GM12878 (cell line): ENCODE data around the gene ASF1B. TPM values are rescaled to one million over a fixed set of nuclear protein-coding genes. Genes with fewer than 3 reads are reported as not detected.

Experiments
- ATAC-seq: fragments of 200-7000 bp; cut with Tn5 transposase; 3 replicates; pipeline ENCODE4 v1.9.1; 2020; ENCODE audit warnings: mild to moderate bottlenecking, moderate library complexity
- BruUV-seq: library from RNA; stranded (reverse); fragments of 400-500 nt; replicated peaks from 2 replicates; lab custom pipeline; 2021; lab: Mats Ljungman, UMichigan
- CTCF ChIA-PET: fragments of 300-600 bp; sonication (Branson Sonifier 250); formaldehyde crosslinking; extraction: SDS; loops from one replicate; lab custom pipeline; 2021; ENCODE audit warnings: inconsistent platforms; lab: Yijun Ruan, JAX
- POLR2A ChIA-PET: fragments of 350-600 bp; formaldehyde crosslinking; extraction: SDS; loops from one replicate; lab custom pipeline; 2021; ENCODE audit warnings: inconsistent platforms; lab: Charles Lee
- RAD21 ChIA-PET: fragments of 300-600 bp; sonication (Branson Sonifier 250); formaldehyde crosslinking; loops from one replicate; lab custom pipeline; 2023; ENCODE audit warnings: antibody characterized with exemption; ENCODE audit not compliant: unreplicated experiment; lab: Charles Lee
- SMC1A ChIA-PET: fragments of 300-600 bp; sonication (Branson Sonifier 250); formaldehyde crosslinking; loops from one replicate; lab custom pipeline; 2023; ENCODE audit not compliant: unreplicated experiment, uncharacterized antibody; lab: Charles Lee
- DNase-seq: peaks from one replicate; pipeline ENCODE4 v3.0.0-alpha.2; 2011; ENCODE audit warnings: low read depth, low spot score
- FAIRE-seq: peaks from 3 replicates; lab custom pipeline; 2011; peaks lifted over from hg19 to GRCh38; lab: Jason Lieb, UNC
- H2AFZ ChIP-seq: 2 replicates; pipeline ENCODE4 v1.6.0; 2011; ENCODE audit warnings: low read depth, low read length, control low read depth; ENCODE audit not compliant: control insufficient read depth
- H3K27ac ChIP-seq: 2 replicates; pipeline ENCODE4 v1.5.1; 2011; ENCODE audit warnings: control low read depth; ENCODE audit not compliant: control insufficient read depth, insufficient read depth
- H3K27me3 ChIP-seq, 2 experiments: replicated peaks in 1 of 2; 2 replicates each; pipeline versions ENCODE4 v1.6.0 to v1.6.1; 2011; ENCODE audit warnings: low read length in 1 of 2; ENCODE audit not compliant: control insufficient read depth in 2 of 2, insufficient read depth in 2 of 2
- H3K36me3 ChIP-seq, 2 experiments: 2 replicates each; pipeline ENCODE4 v1.5.1; 2011; ENCODE audit warnings: low read length in 1 of 2; ENCODE audit not compliant: control insufficient read depth in 2 of 2, insufficient read depth in 2 of 2
- H3K4me1 ChIP-seq: 2 replicates; pipeline ENCODE4 v1.6.1; 2011; ENCODE audit warnings: mild to moderate bottlenecking, low read length, moderate library complexity, mixed read lengths; ENCODE audit not compliant: control insufficient read depth, insufficient read depth
- H3K4me2 ChIP-seq: 2 replicates; pipeline ENCODE4 v1.6.0; 2011; ENCODE audit warnings: control low read depth; ENCODE audit not compliant: control insufficient read depth, insufficient read depth
- H3K4me3 ChIP-seq: fragments of 200-600 bp; sonication (generic); 2 replicates; pipeline ENCODE4 v1.5.1; 2016
- H3K79me2 ChIP-seq: 2 replicates; pipeline ENCODE4 v1.6.0; 2011; ENCODE audit warnings: low read length; ENCODE audit not compliant: control insufficient read depth, insufficient read depth
- H3K9ac ChIP-seq: 2 replicates; pipeline ENCODE4 v1.8.0; 2011; ENCODE audit warnings: low read length, control low read depth, mixed read lengths; ENCODE audit not compliant: control insufficient read depth, insufficient read depth
- H3K9me3 ChIP-seq: replicated peaks from 3 replicates; pipeline ENCODE4 v1.5.1; 2011; ENCODE audit warnings: mild to moderate bottlenecking, low read length; ENCODE audit not compliant: control insufficient read depth, insufficient read depth
- H4K20me1 ChIP-seq: 2 replicates; pipeline ENCODE4 v1.6.0; 2011; ENCODE audit not compliant: control insufficient read depth, insufficient read depth
- BHLHE40 ChIP-seq, 2 experiments: fragments of 450-650 bp in 1 of 2; IDR thresholded peaks; 2 replicates each; pipeline ENCODE4 v1.6.1; 2011 to 2017; ENCODE audit warnings: low read depth in 2 of 2, borderline replicate concordance in 1 of 2, improper control_type of control experiment in 1 of 2, low read length in 1 of 2, mild to moderate bottlenecking in 1 of 2
- BMI1 ChIP-seq: fragments of 450-650 bp; IDR thresholded peaks from 2 replicates; pipeline ENCODE4 v1.6.1; 2016; ENCODE audit warnings: mild to moderate bottlenecking, moderate library complexity, borderline replicate concordance
- CEBPZ ChIP-seq: fragments of 150-350 bp; IDR thresholded peaks from 2 replicates; pipeline ENCODE4 v1.6.1; 2016; ENCODE audit warnings: low read depth, low read length
- CHD2 ChIP-seq: IDR thresholded peaks from 2 replicates; pipeline ENCODE4 v1.6.1; 2011; ENCODE audit warnings: low read depth, low read length, improper control_type of control experiment, borderline replicate concordance
- MYB ChIP-seq: fragments of 150-350 bp; IDR thresholded peaks from 2 replicates; pipeline ENCODE4 v1.6.1; 2014; ENCODE audit warnings: mild to moderate bottlenecking, low read depth, low read length, borderline replicate concordance
- NBN ChIP-seq: fragments of 450-650 bp; IDR thresholded peaks from 2 replicates; pipeline ENCODE4 v1.6.1; 2016
- NFYB ChIP-seq: IDR thresholded peaks from 2 replicates; pipeline ENCODE4 v1.6.1; 2011; ENCODE audit warnings: low read depth, mild to moderate bottlenecking, low read length, improper control_type of control experiment, moderate library complexity; ENCODE audit not compliant: insufficient read depth
- NR2C1 ChIP-seq: fragments of 450-650 bp; IDR thresholded peaks from 2 replicates; pipeline ENCODE4 v1.6.1; 2017; ENCODE audit warnings: antibody characterized with exemption, mild to moderate bottlenecking, moderate library complexity
- POLR2AphosphoS2 ChIP-seq: IDR thresholded peaks from 2 replicates; pipeline ENCODE4 v1.6.1; 2011; ENCODE audit warnings: low read depth, mild to moderate bottlenecking, low read length, improper control_type of control experiment, moderate library complexity
- SIN3A ChIP-seq: IDR thresholded peaks from 2 replicates; pipeline ENCODE4 v1.6.1; 2012; ENCODE audit warnings: low read depth, low read length, improper control_type of control experiment
- ZNF24 ChIP-seq: fragments of 450-650 bp; IDR thresholded peaks from 2 replicates; pipeline ENCODE4 v1.6.1; 2017; ENCODE audit warnings: antibody characterized with exemption, mild to moderate bottlenecking
- WGBS: methylation state at CpG from one replicate; pipeline ENCODE4 v1.1.6; 2016; ENCODE audit warnings: low lambda C conversion rate; ENCODE audit not compliant: insufficient replicate concordance, insufficient coverage; ENCODE audit errors: missing lambda C conversion rate; 5-methylcytosine and 5-hydroxymethylcytosine counted together
- in situ Hi-C: fragments of 300-500 bp; cut with MboI; formaldehyde crosslinking; loops from 9 replicates; pipeline ENCODE4 v1.14.3; 2018; ENCODE audit warnings: mixed read lengths
- intact Hi-C: fragments of 100-400 bp; cut with micrococcal nuclease; formaldehyde crosslinking; loops from one replicate; pipeline ENCODE4 v1.14.2; 2022; ENCODE audit not compliant: unreplicated experiment
- polyA plus RNA-seq, 11 experiments: library from polyadenylated mRNA; depleted of rRNA in 4 of 11; unstranded in 6 of 11; stranded (reverse) in 5 of 11; fragments of >200 nt; fragmentation: Nextera tagmentation in 4 of 11; fragmentation: Illumina TruSeq in 1 of 11; extraction: Ambion mirVana in 4 of 11; extraction: Trizol in 1 of 11; gene quantifications; 1 replicate in 1 of 11; 2 replicates in 10 of 11; pipeline versions ENCODE4 v1.2.1 to v1.2.3, GENCODE V29; 2011 to 2016; ENCODE audit warnings: inconsistent platforms in 2 of 11, missing spikeins in 2 of 11, low read depth in 1 of 11
- total RNA-seq, 4 experiments: library from RNA; depleted of rRNA in 3 of 4; stranded (reverse); fragments of >200 nt in 3 of 4; fragmentation: Illumina TruSeq in 1 of 4; extraction: Trizol in 1 of 4; gene quantifications; 2 replicates each; pipeline versions ENCODE4 v1.2.1 to v1.2.3, GENCODE V29; 2013 to 2021
- TF ChIP-seq, protein P1 (sequence below): fragments of 450-650 bp; IDR thresholded peaks from 2 replicates; pipeline ENCODE4 v1.6.1; 2014; ENCODE audit warnings: mild to moderate bottlenecking

ASF1B gene
- total and polyA plus RNA-seq, 10 of the 15 experiments (the other 5 are each of a cell fraction or from before 2014, with no cell fraction given), result 10.4 to 217 (median 90.2) TPM

GRCh38 chr19:14167576-14168138 lies 31.3 kb upstream of the ASF1B start:
- H3K9ac ChIP-seq, result no peak overlapping the region

DNA sequence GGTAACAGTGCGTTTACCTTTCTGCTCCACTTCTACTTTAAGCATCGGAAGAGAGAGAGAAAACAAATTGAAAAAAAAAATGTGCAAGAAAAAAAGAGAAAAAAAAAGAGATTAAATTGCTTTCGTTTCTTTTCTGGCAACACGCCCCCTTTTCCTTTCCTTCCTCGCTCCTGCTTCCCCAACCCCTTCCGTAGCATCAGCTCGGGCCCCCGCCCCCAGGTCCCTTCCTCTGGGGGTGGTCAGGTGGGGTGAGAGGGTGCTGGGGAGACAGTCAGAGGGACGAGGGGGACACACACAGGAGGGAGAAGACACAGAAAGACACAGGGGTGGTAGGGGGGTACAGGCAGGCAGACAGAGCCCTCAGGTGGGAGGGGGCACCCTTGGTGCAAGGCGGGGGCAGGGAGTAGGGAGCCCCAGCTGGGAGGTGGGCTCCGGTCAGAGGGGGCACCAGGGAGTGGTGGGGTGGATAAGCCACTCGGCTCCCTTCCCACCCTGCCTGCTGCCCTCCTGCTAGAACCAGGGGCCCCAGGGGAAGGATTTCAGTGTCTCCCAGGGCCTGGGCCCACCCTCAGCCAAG lies 30.7 kb upstream of the ASF1B start:
- no peak overlapping the region for H3K9ac ChIP-seq
- TF ChIP-seq SIN3A, result no peak
- TF ChIP-seq POLR2AphosphoS2, result no peak
- no peak for TF ChIP-seq NBN
- TF ChIP-seq CEBPZ, result no peak
- TF ChIP-seq NR2C1, result no peak
- no peak for TF ChIP-seq NFYB
- TF ChIP-seq MYB, result no peak
- no peak for TF ChIP-seq CHD2
- TF ChIP-seq BMI1, result no peak

More at GRCh38 chr19:14167576-14168138, 31.3 kb upstream of the ASF1B start:
- Histone ChIP-seq H4K20me1 (no peaks in the 10 kb centered on the region), H2AFZ (no peak overlapping the region), H3K4me3 (no peak overlapping the region), H3K27ac (no peak overlapping the region), H3K79me2 (no peaks in the 10 kb centered on the region), H3K36me3 (no peaks in the 10 kb centered on the region), H3K27me3 (no peaks in the 10 kb centered on the region), H3K4me2 (no peak overlapping the region), H3K4me1 (peaks cover 8% of the 10 kb centered on the region; the same call in 1 of the 2 replicates), H3K9me3 (no peaks in the 10 kb centered on the region)
- FAIRE-seq (no peak), DNase-seq (no peak), ATAC-seq (peak; percentile 75)
- 15% methylated on average over 8 of the region's 18 CpGs for WGBS
- BruUV-seq, result no TSS peak
- CTCF ChIA-PET, result interaction anchor here (0.7 to 1.7 kb wide), 2 partner anchors 31 to 312 kb away, joined by 4 read pairs; partner anchors contain the start of gene ASF1B
- intact Hi-C loops, result no loop called here
- in situ Hi-C loops, result no loop called here
- POLR2A ChIA-PET, result no interaction called here
- SMC1A ChIA-PET, result interaction anchor here (1.3 kb wide), 1 partner anchor 31 kb away, joined by 3 read pairs; the partner anchor contains the start of gene ASF1B
- RAD21 ChIA-PET, result no interaction called here
- TF ChIP-seq BHLHE40 (IDR thresholded peaks at IDR 0.05; ENCODE audit: borderline replicate concordance in 1 of 2, low read depth in 2 of 2, low read length in 1 of 2), result peak in 1 of 2 experiments; percentile 34; a peak in 1 of 4 replicates
- TF ChIP-seq, protein P1, sequence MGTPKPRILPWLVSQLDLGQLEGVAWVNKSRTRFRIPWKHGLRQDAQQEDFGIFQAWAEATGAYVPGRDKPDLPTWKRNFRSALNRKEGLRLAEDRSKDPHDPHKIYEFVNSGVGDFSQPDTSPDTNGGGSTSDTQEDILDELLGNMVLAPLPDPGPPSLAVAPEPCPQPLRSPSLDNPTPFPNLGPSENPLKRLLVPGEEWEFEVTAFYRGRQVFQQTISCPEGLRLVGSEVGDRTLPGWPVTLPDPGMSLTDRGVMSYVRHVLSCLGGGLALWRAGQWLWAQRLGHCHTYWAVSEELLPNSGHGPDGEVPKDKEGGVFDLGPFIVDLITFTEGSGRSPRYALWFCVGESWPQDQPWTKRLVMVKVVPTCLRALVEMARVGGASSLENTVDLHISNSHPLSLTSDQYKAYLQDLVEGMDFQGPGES, result no peak
- TF ChIP-seq NBN, result no peak
- TF ChIP-seq ZNF24, result no peak

More for the DNA sequence above, 30.7 kb upstream of the ASF1B start:
- no TSS peak for BruUV-seq
- peaks cover 8% of the 10 kb centered on the region; the same call in 1 of the 2 replicates for H3K4me1 ChIP-seq
- ChIA-PET SMC1A (interaction anchor here (0.7 kb wide), 1 partner anchor 28 kb away, joined by 3 read pairs; no protein-coding TSS in a partner anchor), CTCF (interaction anchor here (0.8 to 1.7 kb wide), 3 partner anchors 30 to 86 kb away, joined by 3 to 4 read pairs (median 4); partner anchors contain the start of gene ASF1B), POLR2A (interaction anchor here (0.6 kb wide), 1 partner anchor 212 kb away, joined by 3 read pairs; no protein-coding TSS in a partner anchor), RAD21 (no interaction called here)
- ATAC-seq (peak; percentile 21; the same call in 2 of the 3 replicates), DNase-seq (no peak), FAIRE-seq (no peak)
- H3K4me2 ChIP-seq, result no peak overlapping the region
- H3K9me3 ChIP-seq, result no peaks in the 10 kb centered on the region
- WGBS, result 4% methylated on average over 4 of the region's 12 CpGs
- no peaks in the 10 kb centered on the region for H3K79me2 ChIP-seq
- H4K20me1 ChIP-seq, result no peaks in the 10 kb centered on the region
- intact Hi-C loops, result no loop called here
- H2AFZ ChIP-seq, result no peak overlapping the region
- H3K27ac ChIP-seq, result no peak overlapping the region
- H3K27me3 ChIP-seq, result no peaks in the 10 kb centered on the region
- H3K36me3 ChIP-seq, result no peaks in the 10 kb centered on the region
- no peak overlapping the region for H3K4me3 ChIP-seq
- in situ Hi-C loops, result no loop called here
